Measurements from ENCODE around the gene SNRPD2. TPM values are rescaled to one million over a fixed set of nuclear protein-coding genes. Genes with fewer than 3 reads are reported as not detected.

SNRPD2 gene
- total RNA-seq, 4 donors from 2014 or later, result 113 to 201 (median 152) TPM

DNA sequence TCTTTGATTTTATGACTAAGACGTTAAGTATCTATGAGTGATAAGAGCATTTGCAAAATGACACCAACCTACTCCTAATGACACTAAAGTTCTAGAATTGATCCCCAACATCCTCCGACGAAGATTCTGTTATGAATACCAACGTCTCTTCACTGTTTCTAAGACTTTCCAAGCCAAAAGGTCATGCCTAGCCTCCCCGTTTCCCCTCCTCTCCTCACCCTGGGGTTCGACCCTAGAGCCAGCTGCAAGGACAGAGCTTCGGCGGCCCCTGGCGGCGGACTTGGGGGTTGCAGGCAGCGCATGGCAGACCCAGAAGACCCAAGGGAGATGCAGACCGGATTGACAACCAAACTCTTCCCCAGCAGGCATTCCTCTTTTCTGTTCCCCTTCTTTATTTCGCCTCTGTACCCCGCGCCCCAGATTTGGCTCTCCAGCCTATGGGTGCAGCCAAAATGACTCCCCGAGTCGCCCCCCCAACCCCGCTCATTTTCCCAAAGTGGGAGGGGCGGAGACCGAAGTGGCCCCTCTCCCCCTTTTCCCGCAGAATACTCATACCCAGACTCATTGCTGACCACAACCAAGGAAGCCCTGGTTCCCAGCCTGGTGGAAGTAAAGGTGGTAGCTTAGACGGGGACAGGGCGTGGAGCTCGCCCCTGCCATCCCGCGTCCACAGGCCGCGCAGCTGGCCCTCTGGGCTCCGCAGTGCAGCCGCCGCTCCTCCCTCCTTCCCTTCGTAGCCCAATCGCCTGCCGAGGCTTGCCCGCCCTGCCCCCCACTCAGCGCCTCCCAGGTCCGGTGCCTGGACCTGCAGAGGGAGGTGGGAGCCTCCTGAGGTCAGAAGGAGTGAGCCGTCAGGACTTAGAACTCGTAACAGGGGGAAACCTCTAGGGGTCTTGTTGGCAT is 48.5 kb downstream of the SNRPD2 start:
- Histone ChIP-seq H3K4me3 (no peak overlapping the region), H3K4me1 (peaks cover 0 to 63% (median 18%) of the 10 kb centered on the region in 3 donors), H3K9me3 (no peaks in the 10 kb centered on the region), H3K36me3 (no peaks in the 10 kb centered on the region), H3K27ac (no peak overlapping the region), H3K27me3 (peaks cover 54% of the 10 kb centered on the region)
- WGBS, 2 donors (ENCODE audit: low coverage in 1 of 2), result 0 to 4% methylated on average over 5 to 8 of the region's 39 CpGs
- ATAC-seq, result peak; percentile 25
- TF ChIP-seq POLR2A (IDR thresholded peaks at IDR 0.05), result no peak
- TF ChIP-seq, protein P1, sequence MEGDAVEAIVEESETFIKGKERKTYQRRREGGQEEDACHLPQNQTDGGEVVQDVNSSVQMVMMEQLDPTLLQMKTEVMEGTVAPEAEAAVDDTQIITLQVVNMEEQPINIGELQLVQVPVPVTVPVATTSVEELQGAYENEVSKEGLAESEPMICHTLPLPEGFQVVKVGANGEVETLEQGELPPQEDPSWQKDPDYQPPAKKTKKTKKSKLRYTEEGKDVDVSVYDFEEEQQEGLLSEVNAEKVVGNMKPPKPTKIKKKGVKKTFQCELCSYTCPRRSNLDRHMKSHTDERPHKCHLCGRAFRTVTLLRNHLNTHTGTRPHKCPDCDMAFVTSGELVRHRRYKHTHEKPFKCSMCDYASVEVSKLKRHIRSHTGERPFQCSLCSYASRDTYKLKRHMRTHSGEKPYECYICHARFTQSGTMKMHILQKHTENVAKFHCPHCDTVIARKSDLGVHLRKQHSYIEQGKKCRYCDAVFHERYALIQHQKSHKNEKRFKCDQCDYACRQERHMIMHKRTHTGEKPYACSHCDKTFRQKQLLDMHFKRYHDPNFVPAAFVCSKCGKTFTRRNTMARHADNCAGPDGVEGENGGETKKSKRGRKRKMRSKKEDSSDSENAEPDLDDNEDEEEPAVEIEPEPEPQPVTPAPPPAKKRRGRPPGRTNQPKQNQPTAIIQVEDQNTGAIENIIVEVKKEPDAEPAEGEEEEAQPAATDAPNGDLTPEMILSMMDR (IDR thresholded peaks at IDR 0.05), result peak; percentile 93 to 99 (median 97)

DNA sequence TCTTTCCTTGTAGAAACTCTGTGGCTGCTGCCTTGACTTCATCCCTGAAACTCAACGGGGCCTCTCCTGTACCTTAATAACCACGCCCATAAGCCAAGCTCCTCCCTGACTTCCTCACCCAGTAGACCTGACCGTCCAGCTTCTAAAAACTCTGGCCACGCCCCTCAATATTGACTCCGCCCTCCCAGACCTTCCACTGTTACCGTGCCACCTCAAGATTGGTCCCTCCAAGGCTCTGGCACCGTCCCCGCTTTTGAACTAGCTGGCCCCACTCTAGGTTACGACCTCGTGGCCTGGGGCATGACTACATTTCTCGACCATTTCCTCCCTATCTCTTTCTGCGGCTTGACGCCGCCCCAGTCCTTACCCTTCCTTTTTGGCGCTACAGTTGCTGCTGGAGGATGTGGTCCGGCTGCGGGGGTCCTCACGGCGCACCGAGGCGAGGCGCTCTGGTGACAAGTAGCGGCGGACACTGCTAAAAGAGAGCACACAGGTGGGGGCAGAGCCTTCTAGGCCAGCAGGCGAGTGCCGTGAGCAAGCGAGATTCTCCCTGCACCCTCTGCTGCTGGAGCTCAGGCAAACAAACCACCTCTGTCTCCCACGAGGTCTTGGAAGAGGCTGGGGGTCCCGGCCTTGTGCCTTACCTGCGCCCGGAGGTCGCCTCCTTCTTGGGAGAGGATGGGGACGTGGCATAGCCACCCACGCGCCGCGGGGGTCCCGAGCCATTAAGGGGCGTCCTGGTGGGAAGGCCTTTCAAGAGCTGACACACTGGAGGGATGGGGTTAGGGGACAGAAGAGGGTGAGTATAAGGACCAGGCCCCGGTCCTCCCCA is 50.3 kb downstream of the SNRPD2 start:
- peak; percentile 17 for ATAC-seq
- WGBS, 2 donors (ENCODE audit: low coverage in 1 of 2), result 13 to 14% methylated on average over 7 to 14 of the region's 40 CpGs
- H3K4me1 ChIP-seq, result peaks cover 0 to 66% (median 19%) of the 10 kb centered on the region in 3 donors

DNA sequence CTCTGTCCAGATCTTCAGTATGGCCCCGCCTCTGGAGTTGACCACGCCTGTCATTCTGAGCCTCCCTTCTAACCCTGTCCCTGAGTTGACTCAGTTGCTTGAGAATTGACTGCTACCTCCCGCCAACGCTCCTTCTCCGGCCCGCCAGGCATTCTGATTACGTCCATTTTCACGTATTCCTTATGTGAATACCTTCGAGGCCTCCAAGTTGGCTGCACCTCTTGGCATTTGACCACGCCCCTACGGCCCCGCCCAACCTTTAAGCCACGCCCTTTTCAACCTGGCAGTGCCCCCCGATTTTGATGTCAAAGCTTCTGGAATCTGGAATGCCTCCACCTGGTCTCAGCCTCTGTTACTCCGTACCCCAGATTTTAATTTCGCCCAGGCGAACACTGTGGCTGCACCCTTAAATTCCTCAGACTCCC is 50.9 kb downstream of the SNRPD2 start:
- ATAC-seq, result no peak
- peaks cover 0 to 61% (median 19%) of the 10 kb centered on the region in 3 donors for H3K4me1 ChIP-seq
- H3K4me3 ChIP-seq, result no peak overlapping the region
- WGBS, 2 donors (ENCODE audit: low coverage in 1 of 2), result 54 to 61% methylated on average over 13 to 17 of the region's 17 CpGs
- peaks cover 36% of the 10 kb centered on the region for H3K27me3 ChIP-seq
- no peaks in the 10 kb centered on the region for H3K36me3 ChIP-seq
- no peak for TF ChIP-seq POLR2AphosphoS5 (IDR thresholded peaks at IDR 0.05)
- H3K27ac ChIP-seq, result peak overlapping the region in 3 of 4 donors; percentile 65 to 81 (median 79)
- no peaks in the 10 kb centered on the region for H3K9me3 ChIP-seq

More for the DNA sequence above, 50.3 kb downstream of the SNRPD2 start:
- Histone ChIP-seq H3K9me3 (no peaks in the 10 kb centered on the region), H3K27ac (peak overlapping the region in 3 of 4 donors; percentile 65 to 81 (median 79)), H3K36me3 (no peaks in the 10 kb centered on the region), H3K4me3 (peak overlapping the region in 1 of 2 donors; percentile 39), H3K27me3 (peaks cover 42% of the 10 kb centered on the region)
- TF ChIP-seq POLR2A (IDR thresholded peaks at IDR 0.05) (no peak), POLR2AphosphoS5 (IDR thresholded peaks at IDR 0.05) (no peak), EP300 (IDR thresholded peaks at IDR 0.05) (no peak)
- TF ChIP-seq, protein P1 (IDR thresholded peaks at IDR 0.05), result no peak

DNA sequence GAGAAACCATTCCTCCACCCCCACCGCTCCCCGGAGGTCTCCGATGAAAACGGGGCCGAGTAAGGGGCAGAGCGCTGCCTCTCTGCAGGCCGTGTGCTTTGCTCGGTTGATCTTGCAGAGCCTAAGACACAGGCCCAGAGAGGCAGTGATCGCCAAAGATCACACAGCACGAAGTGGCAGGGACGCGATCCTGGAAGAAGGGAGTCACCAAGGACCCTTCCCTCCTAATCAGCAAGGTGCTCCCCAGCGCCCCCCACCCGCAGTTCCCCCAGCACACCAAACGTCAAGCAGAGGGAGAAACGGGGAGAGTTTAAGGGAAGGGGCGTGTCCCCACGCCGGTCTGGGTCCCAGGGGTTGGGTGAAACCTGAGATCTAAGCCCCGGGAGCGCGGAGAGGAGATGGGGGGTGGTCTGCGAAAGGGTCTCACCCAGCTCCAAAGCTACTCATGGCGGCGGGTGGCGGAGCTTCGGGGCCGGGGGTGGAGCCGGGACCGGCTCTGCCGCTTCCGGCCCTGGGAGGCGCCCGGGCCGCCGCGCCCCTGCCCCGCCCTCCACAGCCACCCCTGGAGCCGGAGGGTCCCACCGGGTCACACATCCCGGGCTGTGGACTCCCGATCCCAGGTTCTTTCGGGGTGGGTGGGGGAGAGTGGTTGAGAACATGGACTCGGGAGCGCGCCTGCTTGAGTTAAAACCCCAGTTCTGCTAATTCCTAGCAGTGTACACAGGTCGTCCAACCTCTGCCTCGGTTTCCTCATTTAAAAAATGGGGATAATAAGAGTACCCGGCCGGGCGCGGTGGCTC is 52.6 kb downstream of the SNRPD2 start, which contains the start of gene EML2:
Gene EML2 (minus strand): TSS at position 468 of the 800 bp plus-strand sequence. CDS start 21 bp downstream, at position 447.
- no peaks in the 10 kb centered on the region for H3K9me3 ChIP-seq
- WGBS, 2 donors (ENCODE audit: low coverage in 1 of 2), result 1% methylated on average over 12 to 18 of the region's 52 CpGs
- H3K4me3 ChIP-seq, result peak within 1 kb of the TSS; percentile 66 to 71
- peaks cover 0 to 51% (median 19%) of the 10 kb centered on the region in 3 donors for H3K4me1 ChIP-seq
- peak within 1 kb of the TSS in 1 of 4 donors; percentile 63 for H3K27ac ChIP-seq
- peaks cover 18% of the 10 kb centered on the region for H3K27me3 ChIP-seq
- ATAC-seq, result peak; percentile 30
- H3K36me3 ChIP-seq, result no peaks in the 10 kb centered on the region
- TF ChIP-seq, protein P1 (IDR thresholded peaks at IDR 0.05), result peak in 2 of 4 experiments; percentile 6 to 13
- TF ChIP-seq EP300 (IDR thresholded peaks at IDR 0.05) (no peak), POLR2AphosphoS5 (IDR thresholded peaks at IDR 0.05) (no peak)

Measured in gastroesophageal sphincter (tissue), 4 donors.